CD14-positive monocyte (primary cell): Measurements from ENCODE around the gene ZCCHC4. TPM values are rescaled to one million over a fixed set of nuclear protein-coding genes. Genes with fewer than 3 reads are reported as not detected.

Experiments used
- DNase-seq, 3 donors: peaks; one replicate each; pipeline ENCODE4 v3.0.0-alpha.2; 2011 to 2022
- H2AFZ ChIP-seq: 2 replicates; pipeline ENCODE4 v1.6.0; 2012; ENCODE audit warnings: mild to moderate bottlenecking, low read depth, low read length, inconsistent platforms; ENCODE audit not compliant: insufficient read depth, poor library complexity, severe bottlenecking
- H3K27ac ChIP-seq, 2 donors: 1 replicate in 1 of 2; 2 replicates in 1 of 2; pipeline ENCODE4 v1.5.1; 2012 to 2013; ENCODE audit warnings: low read length in 2 of 2, control low read depth in 1 of 2, inconsistent platforms in 1 of 2, low read depth in 1 of 2, mild to moderate bottlenecking in 1 of 2
- H3K27me3 ChIP-seq, 2 donors: one replicate each; pipeline versions ENCODE4 v1.6.0 to v1.6.1; 2011 to 2013; ENCODE audit warnings: low read length in 2 of 2; ENCODE audit not compliant: control insufficient read depth in 2 of 2, insufficient read depth in 2 of 2
- H3K36me3 ChIP-seq, 2 donors: replicated peaks in 1 of 2; 1 replicate in 1 of 2; 2 replicates in 1 of 2; pipeline versions ENCODE4 v1.5.1 to v1.6.1; 2012 to 2013; ENCODE audit warnings: low read length in 2 of 2, control low read depth in 1 of 2, inconsistent platforms in 1 of 2, mild to moderate bottlenecking in 1 of 2; ENCODE audit not compliant: insufficient read depth in 2 of 2, control insufficient read depth in 1 of 2
- H3K4me1 ChIP-seq, 2 donors: 1 replicate in 1 of 2; 2 replicates in 1 of 2; pipeline versions ENCODE4 v1.5.1 to v1.6.1; 2012 to 2013; ENCODE audit warnings: low read length in 2 of 2, control low read depth in 1 of 2, inconsistent platforms in 1 of 2, mild to moderate bottlenecking in 1 of 2, moderate library complexity in 1 of 2; ENCODE audit not compliant: insufficient read depth in 2 of 2, control insufficient read depth in 1 of 2
- H3K4me2 ChIP-seq: replicated peaks from 2 replicates; pipeline ENCODE3; 2012; ENCODE audit warnings: low read length, moderate library complexity, mild to moderate bottlenecking; ENCODE audit not compliant: poor library complexity, severe bottlenecking; ENCODE audit errors: extremely low read depth
- H3K4me3 ChIP-seq, 3 experiments: fragments of 200-600 bp in 1 of 3; sonication (generic) in 1 of 3; replicated peaks in 1 of 3; 1 replicate in 2 of 3; 2 replicates in 1 of 3; pipeline ENCODE4 v1.5.1; 2011 to 2013; ENCODE audit warnings: low read length in 3 of 3, mild to moderate bottlenecking in 3 of 3, control low read depth in 2 of 3, low read depth in 2 of 3, inconsistent platforms in 1 of 3, moderate library complexity in 1 of 3
- H3K79me2 ChIP-seq: 2 replicates; pipeline ENCODE4 v1.6.0; 2012; ENCODE audit warnings: mild to moderate bottlenecking, control low read depth, inconsistent platforms, low read length, moderate library complexity; ENCODE audit not compliant: insufficient read depth
- H3K9ac ChIP-seq: 2 replicates; pipeline ENCODE4 v1.6.0; 2017; ENCODE audit warnings: low read length, mild to moderate bottlenecking; ENCODE audit not compliant: insufficient read depth, poor library complexity, severe bottlenecking
- H3K9me3 ChIP-seq, 2 donors: replicated peaks in 1 of 2; 1 replicate in 1 of 2; 2 replicates in 1 of 2; pipeline versions ENCODE4 v1.5.1 to v1.6.1; 2012 to 2013; ENCODE audit warnings: low read length in 2 of 2, control low read depth in 1 of 2; ENCODE audit not compliant: control insufficient read depth in 1 of 2, insufficient read depth in 1 of 2
- H4K20me1 ChIP-seq: 2 replicates; pipeline ENCODE4 v1.6.0; 2012; ENCODE audit warnings: mild to moderate bottlenecking, low read length, control low read depth, moderate library complexity; ENCODE audit not compliant: insufficient read depth
- H3K27ac Mint-ChIP-seq, 7 donors: one replicate each; pipeline ENCODE4 v1.8.0; 2020; ENCODE audit warnings: mild to moderate bottlenecking in 7 of 7, mixed read lengths in 7 of 7, moderate library complexity in 6 of 7, inconsistent platforms in 2 of 7
- H3K27me3 Mint-ChIP-seq, 3 donors: one replicate each; pipeline ENCODE4 v1.8.0; 2021 to 2022; ENCODE audit warnings: low read depth in 3 of 3, mild to moderate bottlenecking in 3 of 3, mixed read lengths in 3 of 3, moderate library complexity in 3 of 3, inconsistent platforms in 1 of 3
- H3K36me3 Mint-ChIP-seq, 2 donors: one replicate each; pipeline ENCODE4 v1.8.0; 2020; ENCODE audit warnings: mixed read lengths in 2 of 2, inconsistent platforms in 1 of 2, mild to moderate bottlenecking in 1 of 2
- H3K4me1 Mint-ChIP-seq: one replicate; pipeline ENCODE4 v1.8.0; 2020; ENCODE audit warnings: mild to moderate bottlenecking, mixed read lengths
- H3K4me3 Mint-ChIP-seq, 2 donors: one replicate each; pipeline ENCODE4 v1.8.0; 2020; ENCODE audit warnings: mild to moderate bottlenecking in 2 of 2, mixed read lengths in 2 of 2, moderate library complexity in 1 of 2
- H3K9me3 Mint-ChIP-seq, 7 donors: one replicate each; pipeline ENCODE4 v1.8.0; 2020 to 2022; ENCODE audit warnings: mixed read lengths in 7 of 7, mild to moderate bottlenecking in 6 of 7, moderate library complexity in 6 of 7, inconsistent platforms in 2 of 7
- WGBS: methylation state at CpG from one replicate; pipeline ENCODE4 v1.1.5; 2013; ENCODE audit warnings: missing lambda C conversion rate; ENCODE audit not compliant: insufficient coverage; 5-methylcytosine and 5-hydroxymethylcytosine counted together
- intact Hi-C, 2 donors: fragments of 100-400 bp; cut with micrococcal nuclease; formaldehyde crosslinking; loops; one replicate each; pipeline versions ENCODE4 v1.15.0 to v1.15.1; 2023
- polyA plus RNA-seq, 3 donors: library from polyadenylated mRNA; depleted of rRNA in 1 of 3; unstranded in 2 of 3; stranded (reverse) in 1 of 3; fragments of 300-500 nt in 2 of 3; fragments of >200 nt in 1 of 3; fragmentation: Illumina TruSeq in 2 of 3; gene quantifications; 1 replicate in 2 of 3; 2 replicates in 1 of 3; pipeline ENCODE4 v1.2.3, GENCODE V29; 2012 to 2021
- TF ChIP-seq, protein P1 (sequence below): fragments of 200-600 bp; IDR thresholded peaks from one replicate; pipeline ENCODE4 v1.8.0; 2022; ENCODE audit warnings: antibody characterized with exemption, mild to moderate bottlenecking

Gene ZCCHC4
- polyA plus RNA-seq, 3 donors: 1.6 to 3.5 (median 3.4) TPM

GRCh38 chr4:25343671-25344070, 31.1 kb downstream of the ZCCHC4 start:
- no peaks in the 10 kb centered on the region for H3K4me1 ChIP-seq

DNA sequence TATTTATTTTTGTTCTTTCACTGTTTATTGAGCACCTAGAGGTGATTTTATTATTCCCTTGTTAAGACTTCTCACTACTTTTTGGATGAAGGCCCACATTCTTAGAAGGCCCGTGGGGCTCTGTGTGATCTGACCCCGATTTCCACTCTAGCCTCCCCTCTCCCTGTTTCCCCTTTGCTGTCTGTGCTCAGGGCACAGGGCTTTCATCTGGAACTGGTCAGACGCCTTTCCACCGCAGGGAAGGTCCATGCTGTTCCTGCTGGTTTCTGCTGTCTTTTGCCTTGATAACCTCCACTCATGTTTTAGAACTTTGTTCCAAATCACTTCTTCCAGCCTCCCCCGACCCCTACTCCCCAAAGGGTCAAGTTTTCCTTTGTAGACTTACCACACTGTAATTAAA, 33.2 kb downstream of the ZCCHC4 start:
- intact Hi-C loops: no loop called here
- no peak for DNase-seq
- Mint-ChIP-seq H3K4me1 (peaks cover 2% of the 10 kb centered on the region), H3K4me3 (no peak overlapping the region), H3K27ac (no peak overlapping the region), H3K9me3 (peaks cover 0 to 1% (median 0%) of the 10 kb centered on the region in 7 donors), H3K27me3 (no peaks in the 10 kb centered on the region), H3K36me3 (peaks cover 11 to 19% of the 10 kb centered on the region in 2 donors)
- Histone ChIP-seq H3K9ac (no peak overlapping the region), H3K4me3 (no peak overlapping the region), H3K4me1 (no peaks in the 10 kb centered on the region), H3K79me2 (no peaks in the 10 kb centered on the region), H3K36me3 (peaks cover 2 to 18% of the 10 kb centered on the region in 2 donors), H2AFZ (no peak overlapping the region), H3K27ac (no peak overlapping the region), H4K20me1 (no peaks in the 10 kb centered on the region), H3K4me2 (no peak overlapping the region), H3K9me3 (no peaks in the 10 kb centered on the region), H3K27me3 (no peaks in the 10 kb centered on the region)
- WGBS: 100% methylated on average over 4 of the region's 5 CpGs
- TF ChIP-seq, protein P1, sequence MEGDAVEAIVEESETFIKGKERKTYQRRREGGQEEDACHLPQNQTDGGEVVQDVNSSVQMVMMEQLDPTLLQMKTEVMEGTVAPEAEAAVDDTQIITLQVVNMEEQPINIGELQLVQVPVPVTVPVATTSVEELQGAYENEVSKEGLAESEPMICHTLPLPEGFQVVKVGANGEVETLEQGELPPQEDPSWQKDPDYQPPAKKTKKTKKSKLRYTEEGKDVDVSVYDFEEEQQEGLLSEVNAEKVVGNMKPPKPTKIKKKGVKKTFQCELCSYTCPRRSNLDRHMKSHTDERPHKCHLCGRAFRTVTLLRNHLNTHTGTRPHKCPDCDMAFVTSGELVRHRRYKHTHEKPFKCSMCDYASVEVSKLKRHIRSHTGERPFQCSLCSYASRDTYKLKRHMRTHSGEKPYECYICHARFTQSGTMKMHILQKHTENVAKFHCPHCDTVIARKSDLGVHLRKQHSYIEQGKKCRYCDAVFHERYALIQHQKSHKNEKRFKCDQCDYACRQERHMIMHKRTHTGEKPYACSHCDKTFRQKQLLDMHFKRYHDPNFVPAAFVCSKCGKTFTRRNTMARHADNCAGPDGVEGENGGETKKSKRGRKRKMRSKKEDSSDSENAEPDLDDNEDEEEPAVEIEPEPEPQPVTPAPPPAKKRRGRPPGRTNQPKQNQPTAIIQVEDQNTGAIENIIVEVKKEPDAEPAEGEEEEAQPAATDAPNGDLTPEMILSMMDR: no peak

More at GRCh38 chr4:25343671-25344070, 31.1 kb downstream of the ZCCHC4 start:
- H2AFZ ChIP-seq: no peak overlapping the region
- no peak for DNase-seq
- H3K9me3 ChIP-seq: no peaks in the 10 kb centered on the region
- no peaks in the 10 kb centered on the region for H3K79me2 ChIP-seq
- Mint-ChIP-seq H3K27me3 (no peaks in the 10 kb centered on the region), H3K9me3 (peaks cover 0 to 1% (median 0%) of the 10 kb centered on the region in 7 donors), H3K27ac (no peak overlapping the region), H3K36me3 (peaks cover 16 to 21% of the 10 kb centered on the region in 2 donors), H3K4me1 (peaks cover 2% of the 10 kb centered on the region), H3K4me3 (no peak overlapping the region)
- intact Hi-C loops: no loop called here
- H3K36me3 ChIP-seq: peaks cover 4 to 20% of the 10 kb centered on the region in 2 donors
- H3K27ac ChIP-seq: no peak overlapping the region
- no peak overlapping the region for H3K4me3 ChIP-seq
- TF ChIP-seq, protein P1: no peak
- H3K27me3 ChIP-seq: no peaks in the 10 kb centered on the region
- H3K4me2 ChIP-seq: no peak overlapping the region
- no CpG with 5 or more reads among the region's 2 CpGs for WGBS
- no peaks in the 10 kb centered on the region for H4K20me1 ChIP-seq
- no peak overlapping the region for H3K9ac ChIP-seq
